ENCODE measurements around the gene MSI1.

Gene MSI1

GRCh38 chr12:120403869-120404268 lies 34.9 kb upstream of the MSI1 start:
- no peaks in the 10 kb centered on the region for H3K4me1 ChIP-seq (ENCODE audit: insufficient read depth, poor library complexity, severe bottlenecking)
- no peak for TF ChIP-seq CTCF (IDR thresholded peaks at IDR 0.05; ENCODE audit: poor library complexity, severe bottlenecking)
- ATAC-seq (ENCODE audit: low read depth) (no peak), DNase-seq (ENCODE audit: low spot score) (no peak)
- H3K27ac ChIP-seq (ENCODE audit: poor library complexity, severe bottlenecking), result no peak overlapping the region
- no peaks in the 10 kb centered on the region for H3K9me3 ChIP-seq (ENCODE audit: severe bottlenecking)
- no peaks in the 10 kb centered on the region for H3K27me3 ChIP-seq (ENCODE audit: insufficient read depth, poor library complexity, severe bottlenecking)
- H3K36me3 ChIP-seq (ENCODE audit: low read depth), result no peaks in the 10 kb centered on the region
- H3K4me3 ChIP-seq (ENCODE audit: severe bottlenecking), result no peak overlapping the region

- H3K4me1 ChIP-seq (ENCODE audit: insufficient read depth, poor library complexity, severe bottlenecking), result no peaks in the 10 kb centered on the region
Measured at GRCh38 chr12:120402217-120402616, 33.3 kb upstream of the MSI1 start.

GRCh38 chr12:120399531-120399930 lies 30.6 kb upstream of the MSI1 start:
- no peaks in the 10 kb centered on the region for H3K27me3 ChIP-seq (ENCODE audit: insufficient read depth, poor library complexity, severe bottlenecking)
- DNase-seq (ENCODE audit: low spot score), result no peak
- no peaks in the 10 kb centered on the region for H3K9me3 ChIP-seq (ENCODE audit: severe bottlenecking)
- ATAC-seq (ENCODE audit: low read depth), result peak; percentile 52; the same call in 2 of the 3 replicates
- no peaks in the 10 kb centered on the region for H3K36me3 ChIP-seq (ENCODE audit: low read depth)
- H3K4me1 ChIP-seq (ENCODE audit: insufficient read depth, poor library complexity, severe bottlenecking), result no peaks in the 10 kb centered on the region
- no peak for TF ChIP-seq CTCF (IDR thresholded peaks at IDR 0.05; ENCODE audit: poor library complexity, severe bottlenecking)
- no peak overlapping the region for H3K4me3 ChIP-seq (ENCODE audit: severe bottlenecking)
- H3K27ac ChIP-seq (ENCODE audit: poor library complexity, severe bottlenecking), result no peak overlapping the region

More at GRCh38 chr12:120402217-120402616, 33.3 kb upstream of the MSI1 start:
- H3K9me3 ChIP-seq (ENCODE audit: severe bottlenecking), result no peaks in the 10 kb centered on the region
- no peak overlapping the region for H3K27ac ChIP-seq (ENCODE audit: poor library complexity, severe bottlenecking)
- no peak overlapping the region for H3K4me3 ChIP-seq (ENCODE audit: severe bottlenecking)
- no peaks in the 10 kb centered on the region for H3K36me3 ChIP-seq (ENCODE audit: low read depth)
- no peak for ATAC-seq (ENCODE audit: low read depth)
- TF ChIP-seq CTCF (IDR thresholded peaks at IDR 0.05; ENCODE audit: poor library complexity, severe bottlenecking), result no peak
- H3K27me3 ChIP-seq (ENCODE audit: insufficient read depth, poor library complexity, severe bottlenecking), result no peaks in the 10 kb centered on the region
- no peak for DNase-seq (ENCODE audit: low spot score)

GRCh38 chr12:120397824-120398540 lies 29.0 kb upstream of the MSI1 start:
- Histone ChIP-seq H3K4me3 (ENCODE audit: severe bottlenecking) (no peak overlapping the region), H3K27me3 (ENCODE audit: insufficient read depth, poor library complexity, severe bottlenecking) (no peaks in the 10 kb centered on the region), H3K36me3 (ENCODE audit: low read depth) (no peaks in the 10 kb centered on the region), H3K27ac (ENCODE audit: poor library complexity, severe bottlenecking) (no peak overlapping the region), H3K4me1 (ENCODE audit: insufficient read depth, poor library complexity, severe bottlenecking) (no peaks in the 10 kb centered on the region), H3K9me3 (ENCODE audit: severe bottlenecking) (no peaks in the 10 kb centered on the region)
- ATAC-seq (ENCODE audit: low read depth) (no peak), DNase-seq (ENCODE audit: low spot score) (no peak)
- no peak for TF ChIP-seq CTCF (IDR thresholded peaks at IDR 0.05; ENCODE audit: poor library complexity, severe bottlenecking)

All from RWPE2 (cell line).